Psoas muscle (tissue), 8 donors: Measurements from ENCODE around the gene TSPAN5. TPM values are rescaled to one million over a fixed set of nuclear protein-coding genes. Genes with fewer than 3 reads are reported as not detected.

Experiments
- ATAC-seq, 4 donors: fragments of 200-7000 bp; cut with Tn5 transposase; one replicate each; pipeline ENCODE4 v1.9.1; 2020; ENCODE audit warnings: moderate library complexity in 3 of 4, mild to moderate bottlenecking in 2 of 4
- DNase-seq, 2 donors: peaks; one replicate each; pipeline ENCODE4 v3.0.0-alpha.2; 2020
- H3K27ac ChIP-seq: fragments of 200-600 bp; one replicate; pipeline ENCODE4 v1.8.0; 2022
- H3K27me3 ChIP-seq, 3 donors: fragments of 200-600 bp in 1 of 3; one replicate each; pipeline versions ENCODE4 v1.6.1 to v1.8.0; 2013 to 2022; ENCODE audit warnings: low read length in 2 of 3, mild to moderate bottlenecking in 2 of 3, moderate library complexity in 1 of 3; ENCODE audit not compliant: insufficient read depth in 3 of 3
- H3K36me3 ChIP-seq, 2 donors: fragments of 200-600 bp in 1 of 2; one replicate each; pipeline versions ENCODE4 v1.6.1 to v1.8.0; 2013 to 2022; ENCODE audit warnings: low read depth in 1 of 2, mild to moderate bottlenecking in 1 of 2, moderate library complexity in 1 of 2; ENCODE audit not compliant: insufficient read depth in 1 of 2
- H3K4me1 ChIP-seq: fragments of 200-600 bp; one replicate; pipeline ENCODE4 v1.8.0; 2022
- H3K4me3 ChIP-seq: fragments of 200-600 bp; one replicate; pipeline ENCODE4 v1.8.0; 2022; ENCODE audit warnings: mild to moderate bottlenecking
- H3K9me3 ChIP-seq: fragments of 200-600 bp; one replicate; pipeline ENCODE4 v1.8.0; 2022
- CTCF ChIP-seq: fragments of 200-600 bp; IDR thresholded peaks from one replicate; pipeline ENCODE4 v1.8.0; 2022; ENCODE audit warnings: antibody characterized with exemption
- WGBS, 3 donors: extraction: QIAGEN DNeasy Blood & Tissue Kit; methylation state at CpG; one replicate each; pipeline versions ENCODE4 v1.1.6 to v1.1.7; 2013; 5-methylcytosine and 5-hydroxymethylcytosine counted together
- intact Hi-C, 2 donors: fragments of 100-400 bp; cut with DNase I; formaldehyde crosslinking; loops; one replicate each; pipeline versions ENCODE4 v1.11.0 to v1.14.2; 2022
- polyA plus RNA-seq, 3 donors: library from polyadenylated mRNA; stranded (reverse); fragments of 200-250 nt; gene quantifications; one replicate each; pipeline ENCODE4 v1.2.3, GENCODE V29; 2013
- total RNA-seq, 4 donors: library from RNA; stranded (reverse); fragmentation: NEBNext Ultra II Directional in 2 of 4; extraction: Animal tissue kit (Norgen Biotek cat#: 25700) in 2 of 4; gene quantifications; one replicate each; pipeline versions ENCODE4 v1.2.1 to v1.2.4, GENCODE V29; 2021 to 2023
- donor health status: healthy with polysubstance abuse.
- donor health status: DM: no; HTN: no; CAD: no; lungs with moderate emphysema.
- donor health status: Bipolar disorder and iron deficiency.
- donor health status: healthy.
- donor health status: DM: yes; HTN: yes; CAD: no.
- donor health status: DM: no; HTN: no; CAD: no.
- donor health status: DM: no; HTN: no; CAD: no.
- donor health status: DM: yes; HTN: yes; CAD: no.

TSPAN5 gene
- total and polyA plus RNA-seq, 7 donors, result 0.63 to 7.3 (median 3.8) TPM

GRCh38 chr4:98584265-98584664 is 74.1 kb downstream of the TSPAN5 start:
- intact Hi-C loops, result no loop called here
- Histone ChIP-seq H3K27ac (no peak overlapping the region), H3K9me3 (no peaks in the 10 kb centered on the region), H3K36me3 (no peaks in the 10 kb centered on the region), H3K27me3 (no peaks in the 10 kb centered on the region), H3K4me3 (no peak overlapping the region), H3K4me1 (no peaks in the 10 kb centered on the region)
- no peak for TF ChIP-seq CTCF
- ATAC-seq (no peak), DNase-seq (no peak)
- 97 to 99% (median 97%) methylated on average over 1 of the region's 1 CpG for WGBS, 3 donors

GRCh38 chr4:98583265-98583664 is 75.1 kb downstream of the TSPAN5 start:
- ATAC-seq (no peak), DNase-seq (no peak)
- Histone ChIP-seq H3K27me3 (no peaks in the 10 kb centered on the region), H3K27ac (no peak overlapping the region), H3K4me1 (no peaks in the 10 kb centered on the region), H3K36me3 (no peaks in the 10 kb centered on the region), H3K4me3 (no peak overlapping the region), H3K9me3 (no peaks in the 10 kb centered on the region)
- intact Hi-C loops, result no loop called here
- TF ChIP-seq CTCF, result no peak
- WGBS, 3 donors, result 63 to 75% (median 66%) methylated on average over 4 of the region's 4 CpGs

GRCh38 chr4:98581126-98581525 is 77.3 kb downstream of the TSPAN5 start:
- intact Hi-C loops, result no loop called here
- no peak for DNase-seq
- 72 to 73% (median 72%) methylated on average over 3 of the region's 3 CpGs for WGBS, 3 donors
- Histone ChIP-seq H3K27ac (no peak overlapping the region), H3K27me3 (no peaks in the 10 kb centered on the region), H3K9me3 (no peaks in the 10 kb centered on the region), H3K36me3 (no peaks in the 10 kb centered on the region), H3K4me3 (no peak overlapping the region), H3K4me1 (no peaks in the 10 kb centered on the region)
- TF ChIP-seq CTCF, result no peak
- no peak for ATAC-seq

GRCh38 chr4:98577956-98578355 is 80.5 kb downstream of the TSPAN5 start:
- no peak for TF ChIP-seq CTCF
- no peak overlapping the region for H3K27ac ChIP-seq
- H3K27me3 ChIP-seq, result no peaks in the 10 kb centered on the region
- no peaks in the 10 kb centered on the region for H3K4me1 ChIP-seq
- no peaks in the 10 kb centered on the region for H3K36me3 ChIP-seq
- DNase-seq (no peak), ATAC-seq (no peak)
- WGBS, 3 donors, result 6 to 10% (median 9%) methylated on average over 2 of the region's 2 CpGs
- H3K9me3 ChIP-seq, result no peaks in the 10 kb centered on the region
- intact Hi-C loops, result no loop called here
- H3K4me3 ChIP-seq, result no peak overlapping the region

GRCh38 chr4:98574816-98575215 is 83.6 kb downstream of the TSPAN5 start:
- Histone ChIP-seq H3K27ac (no peak overlapping the region), H3K27me3 (no peaks in the 10 kb centered on the region), H3K36me3 (no peaks in the 10 kb centered on the region), H3K4me3 (no peak overlapping the region), H3K4me1 (no peaks in the 10 kb centered on the region), H3K9me3 (no peaks in the 10 kb centered on the region)
- no peak for ATAC-seq
- no peak for DNase-seq
- intact Hi-C loops, result no loop called here
- WGBS, 3 donors, result 76 to 83% (median 77%) methylated on average over 4 of the region's 4 CpGs
- TF ChIP-seq CTCF, result no peak
